ENCODE results near the gene FAM168A. TPM values are rescaled to one million over a fixed set of nuclear protein-coding genes. Genes with fewer than 3 reads are reported as not detected.

The FAM168A gene
- total RNA-seq, 1 experiment from 2014 or later = 13.8 TPM

- H3K36me3 Mint-ChIP-seq (ENCODE audit: insufficient read depth, unreplicated experiment) = no peaks in the 10 kb centered on the region
- no peaks in the 10 kb centered on the region for H3K27me3 Mint-ChIP-seq (ENCODE audit: insufficient read depth, unreplicated experiment)
- no peak overlapping the region for H3K27ac Mint-ChIP-seq (ENCODE audit: low read depth, unreplicated experiment)
- H3K4me3 Mint-ChIP-seq (ENCODE audit: unreplicated experiment) = no peak overlapping the region
- CTCF ChIA-PET = no interaction called here
- peaks cover 6% of the 10 kb centered on the region for H3K4me1 Mint-ChIP-seq (ENCODE audit: insufficient read depth, unreplicated experiment)
- POLR2A ChIA-PET = interaction anchor here (0.9 kb wide), 1 partner anchor 15 kb away, joined by 4 read pairs; no protein-coding TSS in a partner anchor
- peaks cover 7% of the 10 kb centered on the region for H3K9me3 Mint-ChIP-seq (ENCODE audit: unreplicated experiment)
- no peak for DNase-seq (ENCODE audit: unreplicated experiment)
- intact Hi-C loops (cut with micrococcal nuclease) = no loop called here
- no TSS peak for BruUV-seq (replicated peaks)
- no peak for TF ChIP-seq CTCF (IDR thresholded peaks at IDR 0.05; ENCODE audit: unreplicated experiment)
Measured at GRCh38 chr11:73461335-73461840, 136.5 kb downstream of the FAM168A start.

- no peak overlapping the region for H3K4me3 Mint-ChIP-seq (ENCODE audit: unreplicated experiment)
- DNase-seq (ENCODE audit: unreplicated experiment) = no peak
- intact Hi-C loops (cut with micrococcal nuclease) = no loop called here
- H3K27me3 Mint-ChIP-seq (ENCODE audit: insufficient read depth, unreplicated experiment) = no peaks in the 10 kb centered on the region
- H3K4me1 Mint-ChIP-seq (ENCODE audit: insufficient read depth, unreplicated experiment) = peaks cover 6% of the 10 kb centered on the region
- H3K27ac Mint-ChIP-seq (ENCODE audit: low read depth, unreplicated experiment) = no peak overlapping the region
- BruUV-seq (replicated peaks) = no TSS peak
- H3K36me3 Mint-ChIP-seq (ENCODE audit: insufficient read depth, unreplicated experiment) = no peaks in the 10 kb centered on the region
- ChIA-PET CTCF (interaction anchor here (1.2 to 2.0 kb wide), 2 partner anchors 21 to 138 kb away, joined by 3 to 8 read pairs; no protein-coding TSS in a partner anchor), POLR2A (no interaction called here)
- no peak for TF ChIP-seq CTCF (IDR thresholded peaks at IDR 0.05; ENCODE audit: unreplicated experiment)
- peaks cover 7% of the 10 kb centered on the region for H3K9me3 Mint-ChIP-seq (ENCODE audit: unreplicated experiment)
Measured at GRCh38 chr11:73458201-73458600, 139.7 kb downstream of the FAM168A start.

- no peaks in the 10 kb centered on the region for H3K4me1 Mint-ChIP-seq (ENCODE audit: insufficient read depth, unreplicated experiment)
- H3K27me3 Mint-ChIP-seq (ENCODE audit: insufficient read depth, unreplicated experiment) = no peaks in the 10 kb centered on the region
- TF ChIP-seq CTCF (IDR thresholded peaks at IDR 0.05; ENCODE audit: unreplicated experiment) = no peak
- H3K4me3 Mint-ChIP-seq (ENCODE audit: unreplicated experiment) = no peak overlapping the region
- H3K9me3 Mint-ChIP-seq (ENCODE audit: unreplicated experiment) = no peaks in the 10 kb centered on the region
- no TSS peak for BruUV-seq (replicated peaks)
- ChIA-PET POLR2A (no interaction called here), CTCF (no interaction called here)
- no peak for DNase-seq (ENCODE audit: unreplicated experiment)
- intact Hi-C loops (cut with micrococcal nuclease) = no loop called here
- no peak overlapping the region for H3K27ac Mint-ChIP-seq (ENCODE audit: low read depth, unreplicated experiment)
- H3K36me3 Mint-ChIP-seq (ENCODE audit: insufficient read depth, unreplicated experiment) = no peaks in the 10 kb centered on the region
Measured at GRCh38 chr11:73454987-73455386, 142.9 kb downstream of the FAM168A start.

GRCh38 chr11:73453562-73453961 lies 144.3 kb downstream of the FAM168A start:
- intact Hi-C loops (cut with micrococcal nuclease) = no loop called here
- Mint-ChIP-seq H3K4me1 (ENCODE audit: insufficient read depth, unreplicated experiment) (no peaks in the 10 kb centered on the region), H3K27me3 (ENCODE audit: insufficient read depth, unreplicated experiment) (no peaks in the 10 kb centered on the region), H3K4me3 (ENCODE audit: unreplicated experiment) (no peak overlapping the region), H3K36me3 (ENCODE audit: insufficient read depth, unreplicated experiment) (no peaks in the 10 kb centered on the region), H3K27ac (ENCODE audit: low read depth, unreplicated experiment) (no peak overlapping the region), H3K9me3 (ENCODE audit: unreplicated experiment) (no peaks in the 10 kb centered on the region)
- no TSS peak for BruUV-seq (replicated peaks)
- no peak for TF ChIP-seq CTCF (IDR thresholded peaks at IDR 0.05; ENCODE audit: unreplicated experiment)
- peak; percentile 16 for DNase-seq (ENCODE audit: unreplicated experiment)
- CTCF ChIA-PET = interaction anchor here (0.8 to 2.9 kb wide), 5 partner anchors 10 to 510 kb away, joined by 3 to 12 read pairs (median 3); no protein-coding TSS in a partner anchor
- POLR2A ChIA-PET = interaction anchor here (1.4 kb wide), 1 partner anchor 16 kb away, joined by 3 read pairs; no protein-coding TSS in a partner anchor

All from MCF 10A (cell line).